Vagina (tissue), 2 donors: Measurements from ENCODE around the gene LRRC56.

Experiments used
- POLR2A ChIP-seq, 2 donors: fragments of 450-650 bp; IDR thresholded peaks; one replicate each; pipeline ENCODE4 v1.6.1; 2017; ENCODE audit warnings: antibody characterized with exemption in 2 of 2, mild to moderate bottlenecking in 2 of 2, moderate library complexity in 2 of 2
- POLR2AphosphoS5 ChIP-seq, 2 donors: sonication (generic); formaldehyde crosslinking; IDR thresholded peaks; one replicate each; pipeline ENCODE4 v1.9.0; 2017; ENCODE audit warnings: antibody characterized with exemption in 2 of 2, mild to moderate bottlenecking in 2 of 2, low read depth in 1 of 2; ENCODE audit not compliant: insufficient read depth in 1 of 2
- TF ChIP-seq, protein P1 (sequence below), 3 experiments: fragments of 450-650 bp in 2 of 3; fragments of 200-600 bp in 1 of 3; sonication (generic) in 1 of 3; IDR thresholded peaks; one replicate each; pipeline ENCODE4 v1.5.1; 2017 to 2019; ENCODE audit warnings: antibody characterized with exemption in 3 of 3, mild to moderate bottlenecking in 2 of 3, moderate library complexity in 2 of 3

DNA sequence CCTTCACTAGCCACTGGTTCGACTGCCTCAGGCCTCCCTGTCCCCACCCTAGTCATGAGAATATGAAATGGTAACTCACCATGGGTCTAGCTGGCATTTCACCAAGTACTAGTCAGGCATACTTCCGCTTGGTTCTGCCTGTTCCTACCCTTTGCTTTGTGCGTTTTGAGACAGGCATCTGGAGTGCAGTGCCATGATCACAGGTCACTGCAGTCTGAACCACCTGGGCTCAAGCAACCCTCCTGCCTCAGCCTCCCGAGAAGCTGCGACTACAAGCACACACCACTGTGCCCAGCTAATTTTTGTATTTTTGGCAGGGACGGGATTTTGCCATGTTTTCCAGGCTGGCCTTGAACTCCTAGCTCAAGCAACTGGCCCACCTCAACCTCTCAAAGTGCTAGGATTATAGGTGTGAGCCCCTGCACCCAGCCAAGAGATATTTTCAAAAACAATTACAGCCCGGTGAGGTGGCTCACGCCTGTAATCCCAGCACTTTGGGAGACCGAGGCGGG is 16.1 kb upstream of the LRRC56 start:
- TF ChIP-seq, protein P1, sequence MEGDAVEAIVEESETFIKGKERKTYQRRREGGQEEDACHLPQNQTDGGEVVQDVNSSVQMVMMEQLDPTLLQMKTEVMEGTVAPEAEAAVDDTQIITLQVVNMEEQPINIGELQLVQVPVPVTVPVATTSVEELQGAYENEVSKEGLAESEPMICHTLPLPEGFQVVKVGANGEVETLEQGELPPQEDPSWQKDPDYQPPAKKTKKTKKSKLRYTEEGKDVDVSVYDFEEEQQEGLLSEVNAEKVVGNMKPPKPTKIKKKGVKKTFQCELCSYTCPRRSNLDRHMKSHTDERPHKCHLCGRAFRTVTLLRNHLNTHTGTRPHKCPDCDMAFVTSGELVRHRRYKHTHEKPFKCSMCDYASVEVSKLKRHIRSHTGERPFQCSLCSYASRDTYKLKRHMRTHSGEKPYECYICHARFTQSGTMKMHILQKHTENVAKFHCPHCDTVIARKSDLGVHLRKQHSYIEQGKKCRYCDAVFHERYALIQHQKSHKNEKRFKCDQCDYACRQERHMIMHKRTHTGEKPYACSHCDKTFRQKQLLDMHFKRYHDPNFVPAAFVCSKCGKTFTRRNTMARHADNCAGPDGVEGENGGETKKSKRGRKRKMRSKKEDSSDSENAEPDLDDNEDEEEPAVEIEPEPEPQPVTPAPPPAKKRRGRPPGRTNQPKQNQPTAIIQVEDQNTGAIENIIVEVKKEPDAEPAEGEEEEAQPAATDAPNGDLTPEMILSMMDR (IDR thresholded peaks at IDR 0.05) = no peak
- TF ChIP-seq POLR2AphosphoS5 (IDR thresholded peaks at IDR 0.05; ENCODE audit: insufficient read depth in 1 of 2, low read depth in 1 of 2) (no peak), POLR2A (IDR thresholded peaks at IDR 0.05) (no peak)
